Peyer's patch (tissue), 4 donors: ENCODE results near the gene CSMD2.

Source experiments
- CTCF ChIP-seq, 6 experiments: fragments of 450-650 bp in 4 of 6; fragments of 200-600 bp in 2 of 6; sonication (generic) in 1 of 6; IDR thresholded peaks; one replicate each; pipeline ENCODE4 v1.5.1; 2017 to 2019; ENCODE audit warnings: antibody characterized with exemption in 6 of 6, mild to moderate bottlenecking in 3 of 6, moderate library complexity in 1 of 6
- POLR2A ChIP-seq, 2 donors: fragments of 450-650 bp; IDR thresholded peaks; one replicate each; pipeline ENCODE4 v1.5.1; 2017; ENCODE audit warnings: antibody characterized with exemption in 2 of 2, mild to moderate bottlenecking in 2 of 2, moderate library complexity in 2 of 2

DNA sequence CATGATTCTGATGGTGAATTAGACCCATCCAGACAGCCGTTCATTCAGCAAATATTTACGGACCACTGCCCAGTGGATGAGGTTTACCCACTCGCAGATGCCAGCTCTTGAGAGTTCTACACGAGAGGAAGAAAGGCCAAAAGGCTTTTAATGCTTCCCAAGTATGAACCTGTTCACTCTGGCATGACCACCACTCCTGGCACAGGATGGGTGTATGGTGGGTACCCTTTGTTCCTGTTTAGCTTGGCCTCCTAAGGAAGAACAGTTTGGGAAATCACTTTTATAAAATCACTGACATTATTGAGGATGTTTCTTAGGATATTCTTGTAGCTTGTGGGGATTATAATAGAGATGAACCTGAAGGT, 233.9 kb downstream of the CSMD2 start:
- TF ChIP-seq CTCF (IDR thresholded peaks at IDR 0.05) (no peak), POLR2A (IDR thresholded peaks at IDR 0.05) (no peak)
